ENCODE results near the gene CPLANE2.

DNA sequence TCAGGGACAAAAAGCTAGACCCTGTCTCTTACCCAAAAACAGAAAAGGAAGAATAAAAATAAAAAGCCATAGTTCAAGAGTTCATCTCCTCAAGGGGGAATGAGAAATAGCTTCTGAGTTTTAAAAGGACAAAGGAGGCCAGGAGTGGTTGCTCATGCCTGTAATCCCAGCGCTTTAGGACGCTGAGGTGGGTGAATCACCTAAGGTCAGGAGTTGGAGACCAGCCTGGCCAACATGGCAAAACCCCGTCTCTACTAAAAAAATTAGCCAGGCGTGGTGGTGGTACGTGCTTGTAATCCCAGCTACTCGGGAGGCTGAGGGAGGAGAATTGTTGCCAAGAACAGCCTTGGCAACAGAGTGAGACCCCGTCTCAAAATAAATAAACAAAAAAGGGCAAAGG lies 38.6 kb upstream of the CPLANE2 start:
- no peak for TF ChIP-seq EP300 (IDR thresholded peaks at IDR 0.05; ENCODE audit: borderline replicate concordance)
- no peak for TF ChIP-seq EGR1 (IDR thresholded peaks at IDR 0.05)
- TF ChIP-seq CEBPB (IDR thresholded peaks at IDR 0.05), result no peak
- TF ChIP-seq, protein P1, sequence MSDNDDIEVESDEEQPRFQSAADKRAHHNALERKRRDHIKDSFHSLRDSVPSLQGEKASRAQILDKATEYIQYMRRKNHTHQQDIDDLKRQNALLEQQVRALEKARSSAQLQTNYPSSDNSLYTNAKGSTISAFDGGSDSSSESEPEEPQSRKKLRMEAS (IDR thresholded peaks at IDR 0.05), result no peak
- no peak for TF ChIP-seq FOXM1 (IDR thresholded peaks at IDR 0.05; ENCODE audit: borderline replicate concordance, low read depth)
- no peak for TF ChIP-seq CREB1 (IDR thresholded peaks at IDR 0.05; ENCODE audit: low read depth)
- no peak for TF ChIP-seq TCF12 (IDR thresholded peaks at IDR 0.05; ENCODE audit: low read depth)
- no peak for TF ChIP-seq YY1 (IDR thresholded peaks at IDR 0.05; ENCODE audit: low read depth)
- TF ChIP-seq, protein P2, sequence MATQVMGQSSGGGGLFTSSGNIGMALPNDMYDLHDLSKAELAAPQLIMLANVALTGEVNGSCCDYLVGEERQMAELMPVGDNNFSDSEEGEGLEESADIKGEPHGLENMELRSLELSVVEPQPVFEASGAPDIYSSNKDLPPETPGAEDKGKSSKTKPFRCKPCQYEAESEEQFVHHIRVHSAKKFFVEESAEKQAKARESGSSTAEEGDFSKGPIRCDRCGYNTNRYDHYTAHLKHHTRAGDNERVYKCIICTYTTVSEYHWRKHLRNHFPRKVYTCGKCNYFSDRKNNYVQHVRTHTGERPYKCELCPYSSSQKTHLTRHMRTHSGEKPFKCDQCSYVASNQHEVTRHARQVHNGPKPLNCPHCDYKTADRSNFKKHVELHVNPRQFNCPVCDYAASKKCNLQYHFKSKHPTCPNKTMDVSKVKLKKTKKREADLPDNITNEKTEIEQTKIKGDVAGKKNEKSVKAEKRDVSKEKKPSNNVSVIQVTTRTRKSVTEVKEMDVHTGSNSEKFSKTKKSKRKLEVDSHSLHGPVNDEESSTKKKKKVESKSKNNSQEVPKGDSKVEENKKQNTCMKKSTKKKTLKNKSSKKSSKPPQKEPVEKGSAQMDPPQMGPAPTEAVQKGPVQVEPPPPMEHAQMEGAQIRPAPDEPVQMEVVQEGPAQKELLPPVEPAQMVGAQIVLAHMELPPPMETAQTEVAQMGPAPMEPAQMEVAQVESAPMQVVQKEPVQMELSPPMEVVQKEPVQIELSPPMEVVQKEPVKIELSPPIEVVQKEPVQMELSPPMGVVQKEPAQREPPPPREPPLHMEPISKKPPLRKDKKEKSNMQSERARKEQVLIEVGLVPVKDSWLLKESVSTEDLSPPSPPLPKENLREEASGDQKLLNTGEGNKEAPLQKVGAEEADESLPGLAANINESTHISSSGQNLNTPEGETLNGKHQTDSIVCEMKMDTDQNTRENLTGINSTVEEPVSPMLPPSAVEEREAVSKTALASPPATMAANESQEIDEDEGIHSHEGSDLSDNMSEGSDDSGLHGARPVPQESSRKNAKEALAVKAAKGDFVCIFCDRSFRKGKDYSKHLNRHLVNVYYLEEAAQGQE (IDR thresholded peaks at IDR 0.05; ENCODE audit: low read depth), result no peak
- no peak for TF ChIP-seq ZBTB7A (IDR thresholded peaks at IDR 0.05; ENCODE audit: low read depth)

All from Ishikawa (cell line).